ENCODE measurements around the gene SLC22A16.

Gene SLC22A16

DNA sequence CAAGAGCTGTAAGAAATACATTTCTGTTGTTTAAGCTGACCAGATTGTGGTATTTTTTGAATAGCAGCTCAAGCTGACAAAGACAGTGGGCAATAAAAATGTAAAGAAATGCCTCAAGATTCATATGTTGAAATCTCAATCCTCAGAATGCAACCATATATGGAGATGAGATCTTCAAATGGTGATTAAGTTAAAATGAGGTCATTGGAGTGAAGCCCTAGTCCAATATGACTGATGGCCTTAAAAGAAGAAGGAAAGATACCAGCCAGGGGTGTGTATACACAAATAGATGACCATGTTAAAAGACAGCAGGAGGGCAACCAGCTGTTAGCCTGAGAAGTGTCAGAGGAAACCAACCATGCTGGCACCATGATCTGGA, 54.0 kb downstream of the SLC22A16 start:
- H3K9me3 ChIP-seq (ENCODE audit: control insufficient read depth, insufficient read depth, low read length), result no peaks in the 10 kb centered on the region
- no peak overlapping the region for H3K9ac ChIP-seq (ENCODE audit: low read depth, low read length)
- H3K4me1 ChIP-seq (ENCODE audit: control insufficient read depth, insufficient read depth, low read length), result no peaks in the 10 kb centered on the region
- no peak overlapping the region for H3K27ac ChIP-seq (ENCODE audit: low read depth, low read length)
- no peaks in the 10 kb centered on the region for H3K36me3 ChIP-seq (ENCODE audit: control insufficient read depth, insufficient read depth, low read length)
- H3K27me3 ChIP-seq (ENCODE audit: control insufficient read depth, insufficient read depth, low read length), result no peaks in the 10 kb centered on the region
- H3K4me3 ChIP-seq (ENCODE audit: low read depth, low read length), result no peak overlapping the region

DNA sequence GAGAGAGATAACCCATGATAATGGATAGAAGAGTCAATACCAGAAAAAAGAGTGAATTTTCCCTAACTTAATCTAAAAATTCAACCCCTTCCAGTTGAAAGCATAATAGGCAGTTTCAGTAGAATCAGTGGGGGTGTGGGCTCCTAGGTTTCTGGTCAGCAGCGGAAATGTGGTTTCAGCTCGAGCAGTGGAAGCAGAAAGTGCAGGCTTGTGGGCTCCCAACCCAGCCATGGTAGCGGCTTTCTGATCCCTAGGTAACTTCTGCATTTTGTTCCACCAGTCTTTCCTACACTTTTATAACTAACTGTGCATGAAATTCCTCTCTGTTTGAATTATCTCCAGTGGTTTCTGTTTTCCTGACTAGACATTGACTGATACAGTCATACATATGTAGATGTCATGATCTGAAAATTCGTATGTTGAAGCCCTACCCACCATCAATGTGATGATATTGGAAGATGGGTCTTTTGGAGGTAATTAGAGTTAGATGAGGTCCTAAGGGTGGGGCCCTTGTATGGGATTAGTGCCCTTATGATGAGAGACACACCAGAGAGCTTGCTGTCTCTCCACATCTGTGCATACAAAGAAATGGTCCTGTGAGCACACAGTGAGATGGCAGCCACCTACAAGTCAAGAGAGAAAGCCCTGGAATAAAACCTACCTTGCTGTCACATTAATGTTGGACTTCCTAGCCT, 54.5 kb downstream of the SLC22A16 start:
- no peaks in the 10 kb centered on the region for H3K9me3 ChIP-seq (ENCODE audit: control insufficient read depth, insufficient read depth, low read length)
- H3K4me3 ChIP-seq (ENCODE audit: low read depth, low read length), result no peak overlapping the region
- H3K9ac ChIP-seq (ENCODE audit: low read depth, low read length), result no peak overlapping the region
- no peaks in the 10 kb centered on the region for H3K36me3 ChIP-seq (ENCODE audit: control insufficient read depth, insufficient read depth, low read length)
- no peaks in the 10 kb centered on the region for H3K4me1 ChIP-seq (ENCODE audit: control insufficient read depth, insufficient read depth, low read length)
- H3K27ac ChIP-seq (ENCODE audit: low read depth, low read length), result no peak overlapping the region
- no peaks in the 10 kb centered on the region for H3K27me3 ChIP-seq (ENCODE audit: control insufficient read depth, insufficient read depth, low read length)

DNA sequence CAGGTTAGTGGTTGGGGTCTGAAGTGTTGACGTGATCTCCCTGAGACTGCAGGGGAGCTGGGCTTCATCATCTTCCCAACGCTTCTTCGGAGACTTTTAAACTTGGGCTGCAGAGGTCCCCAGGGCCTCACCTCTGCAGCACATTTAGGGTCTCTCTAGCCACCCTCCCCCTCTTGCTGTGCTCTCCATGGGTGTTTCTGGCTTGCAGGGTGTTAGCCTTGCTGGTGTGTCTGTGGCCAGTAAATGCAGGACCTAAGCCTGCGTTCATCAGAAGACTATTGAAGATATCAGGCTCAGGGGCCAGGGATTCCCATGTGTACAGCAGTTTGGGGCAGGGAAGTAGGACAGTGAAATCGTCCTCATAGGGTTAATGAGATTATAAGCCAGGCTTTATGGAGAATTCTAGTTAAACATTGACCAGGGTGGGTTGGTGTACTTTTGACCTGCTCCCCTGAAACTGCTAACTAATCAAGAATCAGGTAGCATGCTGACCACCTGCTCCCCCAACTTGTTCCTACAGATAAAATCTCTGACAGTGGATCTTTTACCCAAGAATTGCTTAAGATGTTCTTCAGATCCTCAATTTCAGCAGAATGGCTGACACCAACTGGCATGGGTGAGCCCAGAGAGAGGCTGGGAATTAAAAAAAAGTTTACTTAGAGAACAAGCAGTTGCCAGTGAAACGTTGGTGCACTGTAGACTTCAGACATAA, 57.2 kb downstream of the SLC22A16 start:
- Histone ChIP-seq H3K27ac (ENCODE audit: low read depth, low read length) (no peak overlapping the region), H3K36me3 (ENCODE audit: control insufficient read depth, insufficient read depth, low read length) (no peaks in the 10 kb centered on the region), H3K4me3 (ENCODE audit: low read depth, low read length) (no peak overlapping the region), H3K9ac (ENCODE audit: low read depth, low read length) (no peak overlapping the region), H3K4me1 (ENCODE audit: control insufficient read depth, insufficient read depth, low read length) (no peaks in the 10 kb centered on the region), H3K27me3 (ENCODE audit: control insufficient read depth, insufficient read depth, low read length) (no peaks in the 10 kb centered on the region), H3K9me3 (ENCODE audit: control insufficient read depth, insufficient read depth, low read length) (no peaks in the 10 kb centered on the region)

- Histone ChIP-seq H3K27me3 (ENCODE audit: control insufficient read depth, insufficient read depth, low read length) (no peaks in the 10 kb centered on the region), H3K4me1 (ENCODE audit: control insufficient read depth, insufficient read depth, low read length) (no peaks in the 10 kb centered on the region), H3K36me3 (ENCODE audit: control insufficient read depth, insufficient read depth, low read length) (no peaks in the 10 kb centered on the region), H3K27ac (ENCODE audit: low read depth, low read length) (no peak overlapping the region), H3K9me3 (ENCODE audit: control insufficient read depth, insufficient read depth, low read length) (no peaks in the 10 kb centered on the region), H3K4me3 (ENCODE audit: low read depth, low read length) (no peak overlapping the region), H3K9ac (ENCODE audit: low read depth, low read length) (no peak overlapping the region)
These were observed 57.8 kb downstream of the SLC22A16 start for GRCh38 chr6:110418594-110418993.

DNA sequence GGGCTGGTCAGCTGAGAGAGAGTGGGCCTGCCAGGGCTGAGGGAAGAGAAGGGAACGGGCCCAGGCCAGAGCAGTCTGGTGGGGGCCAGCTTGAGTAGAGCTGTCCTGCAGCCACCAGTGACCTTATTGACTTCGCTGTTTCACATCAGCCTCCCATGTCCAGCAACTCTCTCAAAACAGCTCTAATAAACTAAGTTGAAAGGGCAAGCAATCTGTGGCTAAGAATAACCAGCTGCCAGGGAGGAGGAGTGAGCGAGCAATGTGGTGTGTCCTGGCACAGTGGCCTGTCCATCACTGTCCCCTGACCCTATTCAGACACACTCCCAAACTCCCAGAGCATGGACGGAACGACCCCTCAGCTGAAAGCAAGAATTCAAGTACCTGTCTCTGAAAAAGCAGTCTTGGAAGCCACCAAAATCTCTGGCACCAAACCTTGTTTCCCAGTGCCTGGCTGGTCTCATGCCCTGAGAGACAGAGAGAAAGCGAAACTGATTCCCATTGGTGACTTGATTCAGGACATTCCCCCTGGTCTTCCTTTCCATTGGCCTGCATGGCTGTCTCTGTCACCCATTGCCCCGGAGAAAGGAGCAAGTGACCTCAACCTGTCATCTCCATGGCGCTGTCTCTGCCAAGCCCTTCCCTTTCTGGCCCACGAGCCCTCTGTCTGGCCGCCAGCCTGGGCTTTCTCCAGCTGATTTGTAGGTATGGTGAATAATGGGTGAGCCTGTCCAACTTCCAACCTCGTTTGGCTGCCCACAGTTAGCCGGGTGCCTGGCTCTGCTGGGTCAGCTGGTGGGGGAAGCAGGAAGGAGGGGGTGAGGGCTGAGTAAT, 61.1 kb downstream of the SLC22A16 start, which contains the start of gene DDO:
Gene DDO, minus strand, starts transcription at position 490 of the 831 bp plus-strand sequence. CDS start 2,113 bp downstream, outside the sequence.
- Histone ChIP-seq H3K4me1 (ENCODE audit: control insufficient read depth, insufficient read depth, low read length) (no peaks in the 10 kb centered on the region), H3K9ac (ENCODE audit: low read depth, low read length) (no peak within 1 kb of the TSS), H3K27me3 (ENCODE audit: control insufficient read depth, insufficient read depth, low read length) (no peaks in the 10 kb centered on the region), H3K9me3 (ENCODE audit: control insufficient read depth, insufficient read depth, low read length) (no peaks in the 10 kb centered on the region), H3K4me3 (ENCODE audit: low read depth, low read length) (no peak within 1 kb of the TSS), H3K27ac (ENCODE audit: low read depth, low read length) (no peak within 1 kb of the TSS), H3K36me3 (ENCODE audit: control insufficient read depth, insufficient read depth, low read length) (no peaks in the 10 kb centered on the region)

- Histone ChIP-seq H3K9ac (ENCODE audit: low read depth, low read length) (no peak overlapping the region), H3K4me1 (ENCODE audit: control insufficient read depth, insufficient read depth, low read length) (no peaks in the 10 kb centered on the region), H3K27me3 (ENCODE audit: control insufficient read depth, insufficient read depth, low read length) (no peaks in the 10 kb centered on the region), H3K27ac (ENCODE audit: low read depth, low read length) (no peak overlapping the region), H3K9me3 (ENCODE audit: control insufficient read depth, insufficient read depth, low read length) (no peaks in the 10 kb centered on the region), H3K36me3 (ENCODE audit: control insufficient read depth, insufficient read depth, low read length) (no peaks in the 10 kb centered on the region), H3K4me3 (ENCODE audit: low read depth, low read length) (no peak overlapping the region)
These were observed 61.7 kb downstream of the SLC22A16 start for GRCh38 chr6:110414669-110415068.

DNA sequence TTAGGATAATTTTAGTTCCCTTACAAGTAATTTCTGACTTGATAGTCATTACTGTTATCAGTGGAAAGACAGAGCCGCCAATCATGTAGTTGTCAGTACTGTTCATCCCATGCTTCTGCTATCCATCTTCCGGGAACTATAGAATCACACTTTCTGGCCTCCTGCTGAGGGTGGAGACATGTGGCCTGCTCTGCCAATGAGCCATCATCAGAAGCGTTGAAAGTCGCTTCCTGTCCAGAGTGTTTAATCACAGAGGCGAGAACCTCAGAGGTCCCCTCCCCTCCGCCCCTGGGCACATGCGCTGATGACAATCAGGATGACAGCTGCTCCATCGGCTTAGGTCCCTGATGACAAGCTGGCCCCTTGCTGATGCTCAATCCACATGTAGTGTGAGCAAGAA, 64.1 kb downstream of the SLC22A16 start:
- H3K36me3 ChIP-seq (ENCODE audit: control insufficient read depth, insufficient read depth, low read length), result no peaks in the 10 kb centered on the region
- no peak overlapping the region for H3K9ac ChIP-seq (ENCODE audit: low read depth, low read length)
- H3K27me3 ChIP-seq (ENCODE audit: control insufficient read depth, insufficient read depth, low read length), result no peaks in the 10 kb centered on the region
- no peaks in the 10 kb centered on the region for H3K4me1 ChIP-seq (ENCODE audit: control insufficient read depth, insufficient read depth, low read length)
- no peak overlapping the region for H3K4me3 ChIP-seq (ENCODE audit: low read depth, low read length)
- H3K27ac ChIP-seq (ENCODE audit: low read depth, low read length), result no peak overlapping the region
- H3K9me3 ChIP-seq (ENCODE audit: control insufficient read depth, insufficient read depth, low read length), result no peaks in the 10 kb centered on the region

- Histone ChIP-seq H3K9ac (ENCODE audit: low read depth, low read length) (no peak overlapping the region), H3K27ac (ENCODE audit: low read depth, low read length) (no peak overlapping the region), H3K36me3 (ENCODE audit: control insufficient read depth, insufficient read depth, low read length) (no peaks in the 10 kb centered on the region), H3K27me3 (ENCODE audit: control insufficient read depth, insufficient read depth, low read length) (no peaks in the 10 kb centered on the region), H3K4me3 (ENCODE audit: low read depth, low read length) (no peak overlapping the region), H3K9me3 (ENCODE audit: control insufficient read depth, insufficient read depth, low read length) (no peaks in the 10 kb centered on the region), H3K4me1 (ENCODE audit: control insufficient read depth, insufficient read depth, low read length) (no peaks in the 10 kb centered on the region)
These were observed 65.9 kb downstream of the SLC22A16 start for GRCh38 chr6:110410511-110410910.

DNA sequence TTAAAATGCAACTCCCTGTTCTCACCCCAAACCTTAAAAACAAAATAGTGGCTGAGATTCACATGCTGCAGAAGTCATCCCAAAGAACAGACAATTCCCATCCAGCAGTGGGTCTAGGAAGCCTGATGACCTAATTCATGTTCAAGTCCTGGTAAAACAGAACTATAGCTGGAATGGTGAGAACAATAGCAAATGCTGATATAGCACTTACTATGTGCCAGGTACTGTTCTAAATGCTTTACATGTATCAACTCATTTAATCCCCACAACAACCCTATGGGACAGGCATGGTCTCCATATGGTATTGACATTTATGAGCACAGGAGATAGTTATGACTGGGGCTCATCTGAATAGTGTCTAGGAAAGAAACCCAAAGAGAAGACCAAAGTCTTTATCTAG, 66.6 kb downstream of the SLC22A16 start:
- Histone ChIP-seq H3K9ac (ENCODE audit: low read depth, low read length) (no peak overlapping the region), H3K36me3 (ENCODE audit: control insufficient read depth, insufficient read depth, low read length) (no peaks in the 10 kb centered on the region), H3K27ac (ENCODE audit: low read depth, low read length) (no peak overlapping the region), H3K9me3 (ENCODE audit: control insufficient read depth, insufficient read depth, low read length) (no peaks in the 10 kb centered on the region), H3K4me1 (ENCODE audit: control insufficient read depth, insufficient read depth, low read length) (no peaks in the 10 kb centered on the region), H3K27me3 (ENCODE audit: control insufficient read depth, insufficient read depth, low read length) (no peaks in the 10 kb centered on the region), H3K4me3 (ENCODE audit: low read depth, low read length) (no peak overlapping the region)

DNA sequence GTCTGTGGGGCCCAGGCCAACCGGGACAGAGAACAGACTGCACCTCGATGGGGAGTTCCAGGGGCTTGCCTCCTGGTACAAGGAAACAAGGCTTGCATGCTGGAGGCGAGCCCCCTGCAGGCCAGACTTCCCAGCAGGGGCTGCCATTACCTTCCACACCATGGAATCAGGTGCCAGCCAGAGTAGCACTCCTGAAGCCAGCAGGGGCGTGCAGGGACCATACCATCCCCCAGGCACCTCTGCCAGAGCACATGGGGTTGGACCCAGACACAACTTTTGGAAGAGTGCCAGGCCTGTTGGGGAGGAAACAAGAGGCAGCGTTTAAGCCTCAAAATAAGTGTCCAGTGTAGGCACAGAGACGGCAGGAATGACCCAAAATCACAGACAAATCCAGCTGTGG, 67.5 kb downstream of the SLC22A16 start:
- Histone ChIP-seq H3K4me3 (ENCODE audit: low read depth, low read length) (no peak overlapping the region), H3K9me3 (ENCODE audit: control insufficient read depth, insufficient read depth, low read length) (no peaks in the 10 kb centered on the region), H3K36me3 (ENCODE audit: control insufficient read depth, insufficient read depth, low read length) (no peaks in the 10 kb centered on the region), H3K9ac (ENCODE audit: low read depth, low read length) (no peak overlapping the region), H3K27me3 (ENCODE audit: control insufficient read depth, insufficient read depth, low read length) (no peaks in the 10 kb centered on the region), H3K4me1 (ENCODE audit: control insufficient read depth, insufficient read depth, low read length) (no peaks in the 10 kb centered on the region), H3K27ac (ENCODE audit: low read depth, low read length) (no peak overlapping the region)

DNA sequence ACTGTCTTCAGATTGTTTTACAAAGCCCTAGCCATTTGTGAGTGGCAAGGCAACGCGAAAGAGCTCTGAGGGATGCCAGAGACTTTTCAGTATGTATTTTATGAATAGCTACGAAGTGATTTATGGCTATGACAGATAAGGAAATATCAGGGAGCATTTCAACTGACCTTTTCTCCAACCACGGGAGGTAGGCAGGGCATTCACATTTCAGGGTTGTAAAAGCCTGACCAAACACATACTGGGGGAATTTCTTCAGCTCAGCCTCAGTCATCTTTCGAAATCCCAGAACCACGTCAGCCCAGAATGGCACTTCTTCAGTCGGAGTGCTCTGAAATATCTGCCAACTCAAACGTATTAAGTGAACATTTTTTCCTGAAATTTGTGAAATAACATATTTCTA, 71.8 kb downstream of the SLC22A16 start:
- Histone ChIP-seq H3K4me1 (ENCODE audit: control insufficient read depth, insufficient read depth, low read length) (no peaks in the 10 kb centered on the region), H3K9ac (ENCODE audit: low read depth, low read length) (no peak overlapping the region), H3K9me3 (ENCODE audit: control insufficient read depth, insufficient read depth, low read length) (no peaks in the 10 kb centered on the region), H3K27ac (ENCODE audit: low read depth, low read length) (no peak overlapping the region), H3K27me3 (ENCODE audit: control insufficient read depth, insufficient read depth, low read length) (no peaks in the 10 kb centered on the region), H3K4me3 (ENCODE audit: low read depth, low read length) (no peak overlapping the region), H3K36me3 (ENCODE audit: control insufficient read depth, insufficient read depth, low read length) (no peaks in the 10 kb centered on the region)

All from HUES48 (cell line).